ENCODE measurements around the gene GRID1.

GRID1 gene

DNA sequence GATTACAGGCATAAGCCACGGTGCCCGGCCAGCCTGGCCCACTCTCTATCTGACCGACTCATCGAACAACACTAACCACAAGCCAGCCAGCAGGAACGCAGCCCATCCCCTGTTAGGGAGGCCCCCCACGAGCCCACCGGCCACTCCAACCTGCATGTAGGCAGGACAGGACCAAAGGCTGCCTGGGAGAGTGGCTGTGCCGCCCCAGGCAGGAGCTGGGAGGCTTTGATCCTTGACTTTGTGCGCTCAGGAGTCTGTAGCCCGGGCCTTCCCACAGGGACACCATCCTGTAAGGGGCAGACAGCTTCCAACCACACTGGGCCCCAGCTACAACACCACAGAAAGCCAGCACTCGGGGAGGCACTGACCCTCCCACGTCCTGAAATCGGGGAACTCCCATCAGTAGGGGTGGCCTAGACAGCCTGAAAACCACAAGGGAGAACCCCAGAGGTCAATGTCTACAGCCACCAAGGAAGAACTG, 29.4 kb downstream of the GRID1 start:
- no peak for DNase-seq (ENCODE audit: low read depth)

DNA sequence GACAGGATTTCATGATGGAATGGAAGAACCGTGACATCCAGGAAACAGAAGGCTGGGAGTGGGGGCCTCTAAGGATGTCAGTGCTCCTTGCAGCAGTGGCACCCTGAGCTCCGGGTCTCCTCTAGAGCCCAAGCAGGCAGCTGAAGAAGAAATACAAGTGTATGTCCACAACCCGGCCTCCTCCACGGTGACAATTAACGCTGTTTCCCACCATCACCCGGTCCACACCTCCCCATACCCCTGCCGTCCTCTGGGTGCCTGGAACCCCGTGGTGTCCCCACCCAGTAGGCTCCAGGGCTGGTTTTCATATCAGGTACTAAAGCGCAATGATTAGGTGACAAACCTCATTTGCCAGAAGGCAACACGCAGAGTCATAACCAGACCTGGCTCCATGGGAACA, 30.3 kb downstream of the GRID1 start:
- no peak for DNase-seq (ENCODE audit: low read depth)

DNA sequence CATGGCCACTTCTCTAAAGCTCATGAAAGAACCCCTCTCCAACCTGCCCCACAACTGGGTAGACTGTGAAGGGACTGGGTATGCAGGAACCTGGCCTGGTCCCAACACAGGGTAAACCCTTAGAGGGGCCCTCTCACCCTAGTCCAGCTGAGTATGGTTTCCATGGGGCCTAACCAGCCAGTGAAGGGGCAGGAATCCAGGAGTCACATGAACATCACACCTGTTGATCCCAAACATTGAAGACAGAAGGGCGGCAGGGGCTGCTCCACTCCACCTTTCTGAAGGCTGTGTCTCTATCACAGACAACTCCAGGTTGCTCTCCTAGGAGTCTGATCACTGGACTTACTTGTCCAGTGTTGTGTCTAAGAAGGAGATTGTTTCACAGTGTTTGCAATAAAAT, 30.8 kb downstream of the GRID1 start:
- DNase-seq (ENCODE audit: low read depth) = no peak

DNA sequence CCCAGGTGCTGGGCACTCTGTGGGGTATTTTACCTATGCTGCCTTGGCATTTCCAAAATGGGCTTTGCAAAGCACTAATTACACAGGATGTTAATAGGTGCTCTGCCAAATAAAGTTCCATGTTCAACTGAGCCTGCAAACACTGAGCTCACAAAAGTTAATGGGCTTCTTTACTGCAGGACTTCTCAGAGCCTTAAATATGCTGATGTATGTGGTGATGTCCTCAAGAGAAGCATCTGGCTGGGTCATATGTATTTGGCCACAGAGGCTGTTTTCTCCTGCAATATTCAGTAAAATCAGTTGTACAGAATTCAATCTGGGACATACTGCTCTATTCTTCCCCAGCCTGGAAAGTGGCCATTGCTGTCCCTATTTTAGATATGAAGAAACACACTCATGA, 31.3 kb downstream of the GRID1 start:
- DNase-seq (ENCODE audit: low read depth) = no peak

DNA sequence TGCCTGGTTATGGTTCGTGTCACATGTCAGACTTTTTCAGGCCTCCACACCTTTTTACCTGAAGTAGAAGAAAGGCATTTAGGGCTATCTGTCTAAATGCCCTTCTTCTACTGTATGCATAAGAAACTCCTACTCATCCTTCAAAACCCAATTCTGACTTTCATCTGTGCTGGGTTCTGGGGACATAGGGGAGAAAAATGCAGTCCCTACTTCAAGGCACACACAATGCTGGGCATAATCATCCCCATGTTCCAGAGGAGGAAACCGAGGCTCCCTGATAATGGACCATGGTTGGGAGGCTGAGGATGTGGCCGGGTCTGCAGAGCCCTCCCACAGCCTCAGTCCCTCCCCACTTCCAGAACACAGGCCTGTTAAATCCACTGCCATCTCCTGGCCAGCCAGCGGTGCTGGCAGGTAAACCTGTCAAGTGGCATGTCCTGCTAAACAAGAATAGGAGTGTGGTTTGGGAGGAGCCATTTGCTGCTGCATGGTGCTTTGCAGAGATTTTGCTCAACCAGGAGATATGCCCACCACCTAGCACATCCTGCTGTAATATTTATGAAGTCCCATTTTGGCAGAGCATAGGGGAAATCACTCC, 32.0 kb downstream of the GRID1 start:
- DNase-seq (ENCODE audit: low read depth) = no peak

DNA sequence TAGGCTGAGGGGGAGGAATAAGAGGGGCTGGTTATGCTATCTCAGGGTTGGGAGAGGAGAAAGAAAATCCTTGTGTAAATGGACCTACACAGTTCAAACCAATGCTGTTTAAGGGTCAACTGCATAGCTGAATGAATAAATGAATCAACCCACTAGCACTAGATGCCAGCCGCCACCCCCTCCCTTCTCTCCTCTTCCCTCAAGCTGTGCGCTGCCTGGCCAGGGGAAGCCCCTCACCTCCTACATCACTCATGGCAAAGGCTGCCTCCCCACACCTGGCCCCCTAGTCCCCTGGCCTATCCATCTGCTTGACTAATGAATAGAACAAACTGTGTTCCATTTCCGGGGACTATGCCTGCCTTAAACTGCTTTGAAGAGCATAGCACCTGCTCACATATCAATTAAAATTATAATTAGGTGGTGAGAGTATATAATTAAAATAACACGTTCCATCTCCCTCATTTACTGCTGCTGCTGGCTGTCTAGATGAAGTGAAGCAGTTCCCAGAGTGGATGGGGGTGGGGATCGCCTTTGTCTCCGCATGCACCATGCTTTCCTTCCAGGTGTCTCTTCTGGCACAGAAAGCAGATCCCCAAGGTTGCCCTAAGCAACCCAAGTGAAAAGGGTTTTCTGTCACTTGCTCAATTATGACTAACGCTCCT, 32.6 kb downstream of the GRID1 start:
- no peak for DNase-seq (ENCODE audit: low read depth)

DNA sequence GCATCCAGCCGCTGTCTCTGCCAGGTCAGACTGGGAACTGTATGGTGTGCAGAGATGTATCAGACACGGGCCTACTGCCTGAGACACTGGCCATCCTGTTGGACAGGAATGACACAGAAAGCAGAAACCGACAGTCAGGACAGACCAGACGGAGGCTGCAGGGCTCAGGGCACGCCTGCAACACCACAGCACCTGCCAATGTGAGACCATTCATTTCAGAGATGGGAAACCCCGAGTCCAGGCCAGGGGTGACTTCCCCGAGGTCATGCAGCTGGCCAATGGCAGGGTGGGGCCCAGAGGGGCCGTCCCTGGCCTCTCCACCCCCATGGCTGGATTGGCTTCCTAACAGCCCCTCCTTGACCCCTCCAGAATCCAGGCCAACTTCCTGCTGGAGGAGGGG, 34.7 kb downstream of the GRID1 start:
- no peak for DNase-seq (ENCODE audit: low read depth)

DNA sequence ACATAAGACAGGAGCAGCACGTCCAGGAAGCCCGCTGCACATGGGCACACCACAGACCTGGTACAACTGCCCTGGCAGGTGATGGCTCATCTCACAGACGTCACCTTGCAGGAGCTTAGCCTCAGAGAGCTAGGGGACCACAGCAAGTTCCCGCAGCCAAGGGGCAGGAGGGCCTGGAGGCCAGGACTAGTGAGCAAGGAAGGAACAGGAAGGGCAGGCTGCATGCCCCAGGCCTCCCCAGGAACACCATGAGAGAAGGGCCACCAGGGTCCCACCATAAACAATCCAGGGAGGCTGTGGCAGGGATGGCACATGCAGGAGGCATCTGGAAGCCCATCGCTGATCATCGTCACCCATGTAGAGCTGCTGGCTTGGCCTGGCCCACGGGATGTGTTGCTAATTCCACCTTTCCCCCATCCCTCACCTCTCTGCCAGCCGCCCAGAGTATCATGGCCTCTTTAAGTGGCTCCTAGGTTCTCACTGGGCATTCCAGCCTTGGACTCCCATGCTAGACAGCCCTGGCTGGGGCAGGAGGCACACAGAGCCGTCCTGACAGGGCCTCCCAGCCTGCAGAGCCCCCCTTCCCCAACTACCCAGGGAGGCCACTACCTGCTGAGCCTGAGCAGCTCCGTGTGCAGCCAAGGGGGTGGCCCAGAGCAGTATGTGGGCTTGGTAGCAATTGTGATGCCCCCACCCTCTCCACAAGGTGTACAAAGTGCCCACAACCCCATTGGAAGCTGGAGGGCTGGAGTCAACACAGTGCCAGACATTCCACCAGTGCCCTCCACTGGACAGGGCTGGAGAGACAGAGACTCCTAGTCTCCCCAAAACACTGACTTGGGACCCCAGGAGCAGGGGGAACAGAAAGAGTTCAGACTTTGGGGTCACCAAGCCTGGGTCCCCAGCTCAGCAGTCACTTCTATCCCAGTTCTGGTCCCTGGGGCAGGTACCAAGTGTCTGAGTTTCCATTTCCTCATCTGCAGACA, 35.5 kb downstream of the GRID1 start:
- no peak for DNase-seq (ENCODE audit: low read depth)

DNA sequence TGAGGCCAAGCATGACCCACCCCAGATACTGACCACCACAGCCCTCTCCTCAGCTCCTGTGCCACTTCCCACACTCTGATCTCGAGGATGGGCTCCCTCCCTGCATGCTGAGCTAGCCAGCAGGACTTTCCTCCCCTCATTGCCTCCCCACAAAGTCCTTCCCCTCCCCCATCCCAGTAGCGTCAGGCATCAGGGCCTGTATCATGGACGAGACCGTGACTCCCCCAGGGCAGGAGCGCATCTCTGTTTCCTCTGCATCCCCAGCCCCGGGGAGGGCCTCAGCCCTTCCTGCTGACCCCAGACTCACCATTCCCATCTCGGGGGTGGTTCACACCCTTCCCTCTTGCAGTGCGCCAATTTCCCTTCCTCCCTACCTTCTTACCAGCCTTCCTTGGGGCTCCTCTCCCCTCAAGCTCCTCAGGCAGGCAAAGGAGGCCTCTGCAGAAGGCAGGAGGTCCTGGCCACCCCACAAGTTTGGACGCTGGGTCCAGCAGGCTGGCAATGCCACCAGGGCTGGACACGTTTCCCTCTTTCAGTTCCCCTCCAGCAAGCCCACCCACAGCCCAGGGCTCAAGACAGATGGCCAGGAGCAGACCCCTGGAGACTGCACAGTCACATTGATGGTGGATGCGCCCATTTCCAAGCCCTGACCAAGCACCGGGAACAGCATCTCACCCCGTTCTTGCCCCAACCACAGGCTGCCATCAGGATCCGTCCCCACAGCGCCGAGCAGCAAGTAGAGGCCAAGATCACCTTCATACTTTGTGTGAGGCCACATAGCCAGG, 36.5 kb downstream of the GRID1 start:
- no peak for DNase-seq (ENCODE audit: low read depth)

DNA sequence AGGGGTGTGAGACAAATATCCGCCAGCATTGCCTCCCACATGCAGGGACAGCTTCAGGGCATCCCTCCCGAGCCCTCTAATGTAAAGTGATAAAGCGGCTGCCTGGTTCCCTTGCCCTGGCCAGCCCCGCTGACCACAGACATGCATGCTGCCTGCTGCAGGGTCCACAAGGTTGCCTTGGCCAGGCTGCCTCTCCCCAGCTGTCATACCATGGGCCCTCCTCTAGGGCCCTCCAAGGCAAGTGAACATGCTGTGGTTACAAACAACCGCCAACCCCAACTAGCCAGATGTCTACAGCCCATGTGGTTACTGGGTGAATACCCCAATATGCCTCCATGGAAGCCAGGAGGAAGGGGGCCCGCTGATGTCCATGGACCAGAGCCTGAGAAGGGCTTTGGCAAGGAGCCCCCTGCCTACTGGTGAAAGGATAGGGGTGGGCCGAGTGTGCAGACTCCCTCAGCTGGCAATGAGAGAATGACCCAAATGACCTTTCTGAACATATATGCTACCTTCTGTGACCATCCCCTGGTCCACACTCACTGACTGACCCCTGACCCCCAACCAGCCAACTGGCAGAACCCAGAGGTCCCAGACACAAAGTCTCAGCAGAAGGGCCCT, 37.4 kb downstream of the GRID1 start:
- no peak for DNase-seq (ENCODE audit: low read depth)

DNA sequence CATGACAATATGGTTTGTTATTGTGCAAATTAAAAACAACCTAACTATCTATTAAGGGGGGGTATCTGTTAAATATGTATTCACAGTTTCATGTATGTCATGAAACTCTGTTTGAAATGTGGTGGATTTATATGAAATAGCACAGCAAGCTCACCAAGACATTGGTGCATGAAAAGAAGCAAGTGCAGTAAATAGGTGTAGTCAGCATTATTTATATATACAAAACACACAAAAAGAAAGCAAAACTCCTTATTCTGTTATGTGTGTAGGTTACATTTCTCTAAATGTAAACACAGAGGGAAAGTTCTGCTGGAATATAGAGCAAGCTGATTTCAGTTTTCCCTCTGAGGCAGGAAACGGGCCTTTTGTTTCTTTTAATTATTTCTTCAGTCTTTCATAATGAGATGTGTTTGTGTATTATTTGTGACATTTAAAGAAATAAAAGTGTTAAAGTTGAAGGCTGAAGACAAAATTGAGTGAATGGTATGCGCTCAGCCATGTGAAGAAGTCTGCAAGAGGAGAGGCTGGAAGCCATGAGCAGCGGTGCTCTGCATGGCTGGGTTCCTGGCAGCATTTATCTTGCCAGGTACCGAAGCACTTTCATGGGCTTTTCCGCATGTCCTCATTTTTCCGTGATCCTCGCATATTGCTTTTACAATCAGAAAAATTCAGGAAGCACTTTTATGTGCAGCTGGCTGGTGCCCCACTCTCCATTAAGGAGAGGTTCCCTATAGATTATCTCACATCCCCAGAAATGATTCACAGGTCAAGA, 38.5 kb downstream of the GRID1 start:
- DNase-seq (ENCODE audit: low read depth) = no peak

DNA sequence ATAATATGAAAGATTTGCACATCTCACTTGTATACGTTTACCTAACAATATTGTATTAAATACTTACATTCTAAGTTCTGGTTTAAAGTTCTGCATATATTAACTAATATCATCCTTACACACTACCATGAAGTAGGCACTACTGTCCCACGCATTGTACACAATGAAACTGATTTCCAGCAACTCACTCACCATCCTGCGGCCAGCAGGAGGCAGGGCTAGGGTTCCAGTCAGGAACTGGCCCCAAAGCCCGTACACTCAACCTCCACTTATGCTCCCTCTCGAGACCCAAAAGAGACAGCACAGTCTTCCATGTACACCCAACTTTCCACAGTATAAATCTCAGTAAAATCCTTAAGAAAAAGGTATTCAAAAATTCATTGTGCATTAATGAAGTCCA, 41.4 kb downstream of the GRID1 start:
- DNase-seq (ENCODE audit: low read depth) = no peak

DNA sequence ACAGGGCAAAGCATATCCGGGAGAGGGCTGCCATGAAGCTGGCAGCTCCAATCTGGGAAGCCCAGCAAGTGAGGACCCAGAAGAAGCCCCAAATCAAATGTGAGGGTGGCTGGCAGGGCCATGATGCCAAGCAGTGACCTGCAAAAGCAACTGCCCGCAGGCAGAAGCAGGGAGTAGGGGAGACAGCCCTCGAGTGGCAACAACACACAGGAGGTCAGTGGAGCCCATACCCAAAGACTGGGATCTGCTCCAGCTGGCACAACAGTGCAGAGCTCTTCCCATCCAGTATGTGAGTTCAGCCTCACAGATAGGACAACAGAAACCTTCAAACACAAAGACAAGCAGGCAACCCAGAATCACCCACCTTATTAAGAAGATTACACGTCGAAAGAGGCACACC, 45.0 kb downstream of the GRID1 start:
- no peak for DNase-seq (ENCODE audit: low read depth)

DNA sequence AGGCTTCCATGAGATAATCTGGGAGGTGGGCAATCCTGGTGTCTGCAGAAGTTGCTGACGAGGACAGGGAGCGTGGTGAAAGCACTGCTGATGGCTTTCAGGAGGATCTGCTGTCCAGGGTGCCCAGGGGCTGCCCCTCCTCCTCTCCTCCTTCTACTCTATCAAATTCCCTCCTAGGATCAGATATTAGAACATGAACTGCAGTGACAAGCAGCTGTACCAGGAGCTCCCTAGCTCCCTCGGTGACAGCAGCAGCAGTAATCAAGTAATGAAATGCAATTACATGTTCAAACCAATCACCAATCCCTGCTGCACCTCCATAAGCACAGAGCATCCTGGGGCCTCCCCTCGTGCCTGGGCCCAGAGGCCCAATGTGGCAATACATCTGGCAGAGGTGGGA, 46.9 kb downstream of the GRID1 start:
- DNase-seq (ENCODE audit: low read depth) = no peak

DNA sequence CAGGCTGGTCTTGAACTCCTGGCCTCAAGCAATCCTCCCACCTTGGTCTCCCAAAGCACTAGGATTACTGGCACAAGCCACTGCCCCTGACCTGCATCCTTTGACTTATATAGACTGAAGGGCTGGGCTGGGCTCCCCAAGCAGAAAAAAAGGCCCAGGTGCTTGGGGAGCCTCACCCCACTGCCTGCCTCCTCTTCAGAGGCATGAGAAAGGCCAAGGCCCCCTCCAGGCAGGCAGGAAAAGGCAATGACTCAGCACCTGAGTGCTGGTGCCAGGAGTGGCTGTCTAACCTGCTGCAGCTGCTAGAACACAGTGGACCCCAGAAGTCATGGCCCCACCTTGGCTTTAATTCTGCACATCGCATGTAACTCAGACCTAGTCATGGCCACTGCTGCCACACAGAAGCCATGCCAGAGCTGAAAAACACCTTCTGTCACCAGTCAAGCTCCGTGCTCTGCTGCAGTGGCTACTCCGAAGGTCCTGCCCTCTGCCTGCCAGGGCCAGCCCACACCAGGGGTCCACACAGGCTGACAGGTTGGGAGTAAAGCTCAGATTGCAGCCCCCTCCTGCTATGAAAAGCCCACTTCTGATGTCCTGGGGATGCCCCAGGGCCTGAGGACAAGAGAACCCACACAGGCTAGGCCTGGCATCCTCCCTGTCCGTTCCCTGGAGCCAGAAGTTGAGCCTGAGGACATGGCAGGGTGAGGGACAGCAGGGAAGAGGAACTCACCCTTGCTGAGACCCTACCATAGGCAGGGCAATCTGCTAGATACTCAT, 48.5 kb downstream of the GRID1 start:
- no peak for DNase-seq (ENCODE audit: low read depth)

DNA sequence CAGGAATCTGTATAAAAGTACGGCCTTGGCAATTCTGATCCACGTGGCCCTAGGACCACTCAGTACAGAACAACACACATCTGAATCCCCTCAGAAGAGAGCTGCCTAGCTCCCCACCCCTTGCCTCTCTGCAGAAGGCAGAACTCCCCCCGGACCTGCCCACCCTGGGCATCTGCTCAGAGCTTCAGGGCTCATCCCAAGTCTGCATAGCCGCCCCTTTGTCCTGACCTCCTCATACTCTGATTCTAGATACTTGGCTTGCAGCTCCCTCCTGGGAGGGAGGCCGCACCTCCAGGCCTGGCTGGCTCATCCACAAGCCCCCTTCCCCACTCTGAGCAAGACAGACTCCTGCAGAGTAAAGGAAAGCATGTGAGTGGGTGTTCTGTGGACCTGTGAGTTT, 49.6 kb downstream of the GRID1 start:
- no peak for DNase-seq (ENCODE audit: low read depth)

DNA sequence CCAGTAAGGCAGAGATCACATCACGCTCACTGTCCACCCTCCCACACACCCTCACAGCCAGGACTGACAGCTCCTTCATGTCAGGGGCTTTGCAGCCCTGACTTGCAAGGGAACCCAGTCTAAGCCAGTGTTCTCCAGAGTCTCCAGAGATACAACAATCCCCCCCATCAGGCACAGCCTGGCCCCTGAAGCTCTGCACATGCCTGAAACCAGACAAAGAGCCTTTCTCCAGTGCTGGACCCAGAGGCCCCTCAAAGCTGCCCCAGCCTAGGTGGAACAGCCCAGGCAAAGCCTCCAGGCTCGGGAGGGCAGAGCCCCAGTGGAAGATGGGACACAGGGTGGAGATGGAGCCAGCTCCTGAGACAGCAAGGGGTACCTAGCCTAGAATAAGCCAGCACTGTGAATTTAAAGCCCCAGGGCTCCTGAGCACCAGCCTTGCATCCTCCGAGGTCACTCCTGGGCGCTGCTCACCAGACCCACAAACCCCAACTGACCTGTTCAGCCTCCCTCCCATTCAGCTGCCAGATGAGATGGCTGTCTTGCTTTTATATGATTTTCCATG, 50.2 kb downstream of the GRID1 start:
- no peak for DNase-seq (ENCODE audit: low read depth)

DNA sequence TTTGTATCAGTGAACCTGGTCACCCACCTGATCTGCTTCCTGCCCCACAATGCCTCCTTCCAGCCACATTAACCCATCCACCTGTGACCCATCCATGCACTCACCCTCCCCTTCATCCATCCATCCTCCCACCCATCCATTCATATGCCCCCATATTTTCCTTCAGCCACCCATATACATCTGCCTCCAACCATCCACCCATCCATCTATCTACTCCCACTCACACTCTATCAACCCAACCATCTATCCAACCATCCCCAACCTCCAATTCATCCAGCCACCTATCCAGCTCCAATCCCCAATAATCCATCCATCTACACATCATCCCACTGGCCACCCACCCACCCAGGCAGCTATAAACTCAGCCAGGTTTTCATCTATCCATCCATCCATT, 51.0 kb downstream of the GRID1 start:
- DNase-seq (ENCODE audit: low read depth) = no peak

DNA sequence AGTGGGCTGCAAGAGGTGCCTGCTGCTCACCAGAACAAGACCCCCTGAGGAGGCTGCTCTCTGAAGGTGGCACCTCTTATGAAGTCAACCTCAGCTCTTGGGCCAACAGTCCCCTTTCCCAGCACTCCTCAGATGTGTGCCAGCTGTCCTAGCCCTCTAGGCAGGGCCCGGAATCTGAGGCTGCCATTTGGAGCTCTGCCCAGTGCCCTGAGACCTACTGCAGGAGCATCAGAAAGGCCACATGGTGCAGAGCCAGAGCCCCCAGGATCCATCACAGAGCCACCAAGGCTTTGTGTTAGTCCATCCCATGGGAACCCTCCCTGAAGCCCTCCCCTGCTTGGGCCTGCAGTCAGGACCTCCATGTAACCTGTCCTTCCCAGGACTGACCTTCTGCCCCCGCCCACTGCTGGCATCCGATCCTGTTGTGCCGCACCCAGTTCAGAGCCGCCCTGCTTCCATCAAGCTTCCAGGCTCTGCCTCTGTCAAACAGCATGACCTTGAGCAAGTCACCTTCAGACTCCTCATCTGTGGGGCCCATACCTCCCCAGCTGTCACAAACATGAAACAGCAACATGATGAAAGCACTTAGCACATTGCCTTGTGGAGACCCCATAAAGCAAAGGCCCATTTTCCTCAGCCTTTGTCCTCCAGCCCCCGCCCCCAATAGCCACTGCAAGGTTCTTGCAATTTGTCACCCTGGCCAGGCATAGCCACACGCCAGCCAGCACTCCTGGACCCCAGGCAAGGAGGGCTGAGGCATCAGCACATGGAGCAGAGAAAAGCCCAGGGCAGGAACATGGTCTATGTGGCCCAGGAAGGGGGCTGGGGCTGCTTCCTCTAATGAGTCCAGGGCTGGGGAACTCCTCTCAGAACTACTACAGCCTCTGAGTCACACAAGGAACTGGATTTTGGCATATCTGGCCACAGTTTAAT, 51.7 kb downstream of the GRID1 start:
- DNase-seq (ENCODE audit: low read depth) = no peak

Data from HS-5 (cell line).